Measurements from ENCODE around the gene MB21D2.

The MB21D2 gene

GRCh38 chr3:192888190-192888589, 29.5 kb downstream of the MB21D2 start:
- DNase-seq = no peak

GRCh38 chr3:192887701-192888100, 30.0 kb downstream of the MB21D2 start:
- DNase-seq = no peak

- DNase-seq = no peak
These were observed 30.6 kb downstream of the MB21D2 start for GRCh38 chr3:192887047-192887446.

GRCh38 chr3:192884777-192885773, 32.6 kb downstream of the MB21D2 start:
- no peak for DNase-seq

GRCh38 chr3:192883512-192883911, 34.1 kb downstream of the MB21D2 start:
- no peak for DNase-seq

- DNase-seq = no peak
These were observed 36.4 kb downstream of the MB21D2 start for GRCh38 chr3:192881159-192881786.

- DNase-seq = no peak
These were observed 37.3 kb downstream of the MB21D2 start for GRCh38 chr3:192880313-192880712.

GRCh38 chr3:192879346-192880031, 38.2 kb downstream of the MB21D2 start:
- DNase-seq = no peak

- DNase-seq = no peak
These were observed 41.6 kb downstream of the MB21D2 start for GRCh38 chr3:192875971-192876565.

- no peak for DNase-seq
These were observed 46.8 kb downstream of the MB21D2 start for GRCh38 chr3:192870822-192871221.

- DNase-seq = no peak
These were observed 48.3 kb downstream of the MB21D2 start for GRCh38 chr3:192869131-192870031.

- no peak for DNase-seq
These were observed 50.0 kb downstream of the MB21D2 start for GRCh38 chr3:192867645-192868044.

GRCh38 chr3:192866804-192867203, 50.9 kb downstream of the MB21D2 start:
- no peak for DNase-seq

- no peak for DNase-seq
These were observed 52.7 kb downstream of the MB21D2 start for GRCh38 chr3:192864941-192865340.

GRCh38 chr3:192863091-192863420, 54.6 kb downstream of the MB21D2 start:
- DNase-seq = no peak

- no peak for DNase-seq
These were observed 55.1 kb downstream of the MB21D2 start for GRCh38 chr3:192862408-192863090.

- no peak for DNase-seq
These were observed 55.7 kb downstream of the MB21D2 start for GRCh38 chr3:192861972-192862371.

GRCh38 chr3:192860454-192860853, 57.2 kb downstream of the MB21D2 start:
- DNase-seq = no peak

GRCh38 chr3:192858849-192859585, 58.6 kb downstream of the MB21D2 start:
- no peak for DNase-seq

GRCh38 chr3:192857260-192857661, 60.4 kb downstream of the MB21D2 start:
- no peak for DNase-seq

- DNase-seq = no peak
These were observed 62.2 kb downstream of the MB21D2 start for GRCh38 chr3:192855434-192855833.

All from activated CD8-positive, alpha-beta memory T cell treated with anti-CD3 and anti-CD28 coated beads for 24 hours (primary cell).